SK-N-SH (cell line): ENCODE measurements around the gene VPS52. TPM values are rescaled to one million over a fixed set of nuclear protein-coding genes. Genes with fewer than 3 reads are reported as not detected.
A peak's percentile ranks its signal among the peaks of the same experiment; 100 is the strongest.

Experiments used
- CTCF ChIA-PET: fragments of 300-600, 350-600 bp; formaldehyde crosslinking; extraction: SDS; loops from one replicate; lab custom pipeline; 2021; lab: Yijun Ruan, JAX
- POLR2A ChIA-PET: fragments of 350-600 bp; sonication (Branson Sonifier 250); formaldehyde crosslinking; extraction: SDS; loops from one replicate; lab custom pipeline; 2020; ENCODE audit warnings: antibody characterized with exemption, inconsistent platforms; lab: Yijun Ruan, JAX
- DNase-seq: peaks from one replicate; pipeline ENCODE4 v3.0.0; 2012
- H2AFZ ChIP-seq: fragments of 200-600 bp; sonication (generic); 2 replicates; pipeline ENCODE4 v1.8.1; 2016; ENCODE audit warnings: antibody characterized with exemption, mild to moderate bottlenecking, low read depth
- H3F3A ChIP-seq: fragments of 200-600 bp; sonication (generic); replicated peaks from 2 replicates; pipeline ENCODE3; 2016; ENCODE audit warnings: antibody characterized with exemption, mild to moderate bottlenecking; ENCODE audit not compliant: insufficient read depth
- H3K27ac ChIP-seq, 2 experiments: fragments of 200-500 bp in 1 of 2; fragments of 200-600 bp in 1 of 2; sonication (Bioruptor generic) in 1 of 2; sonication (generic), shearing (Covaris generic) in 1 of 2; 2 replicates each; pipeline versions ENCODE4 v1.5.1 to v1.6.1; 2014 to 2016; ENCODE audit warnings: low read depth in 2 of 2, inconsistent platforms in 1 of 2, low read length in 1 of 2, mild to moderate bottlenecking in 1 of 2, mixed read lengths in 1 of 2
- H3K27me3 ChIP-seq: fragments of 200-600 bp; sonication (generic), shearing (Covaris generic); 2 replicates; pipeline ENCODE4 v1.6.1; 2016; ENCODE audit warnings: mixed run types; ENCODE audit not compliant: insufficient read depth
- H3K36me3 ChIP-seq, 2 experiments: fragments of 200-500 bp in 1 of 2; fragments of 200-600 bp in 1 of 2; sonication (Bioruptor generic) in 1 of 2; sonication (generic) in 1 of 2; replicated peaks in 1 of 2; 2 replicates each; pipeline versions ENCODE3 to v1.5.1; 2014 to 2016; ENCODE audit warnings: low read length in 1 of 2, mild to moderate bottlenecking in 1 of 2; ENCODE audit not compliant: insufficient read depth in 2 of 2, control insufficient read depth in 1 of 2
- H3K4me1 ChIP-seq, 2 experiments: fragments of 200-500 bp in 1 of 2; fragments of 200-600 bp in 1 of 2; sonication (Bioruptor generic) in 1 of 2; sonication (generic), shearing (Covaris generic) in 1 of 2; 2 replicates each; pipeline versions ENCODE4 v1.5.1 to v1.6.1; 2014 to 2016; ENCODE audit warnings: low read depth in 1 of 2, low read length in 1 of 2, mixed run types in 1 of 2; ENCODE audit not compliant: insufficient read depth in 2 of 2, control insufficient read depth in 1 of 2
- H3K4me2 ChIP-seq: fragments of 200-600 bp; sonication (generic), shearing (Covaris generic); 2 replicates; pipeline ENCODE4 v1.6.1; 2017; ENCODE audit warnings: mixed run types
- H3K4me3 ChIP-seq, 2 experiments: fragments of 200-500 bp in 1 of 2; fragments of 200-600 bp in 1 of 2; sonication (Bioruptor generic) in 1 of 2; sonication (generic), shearing (Covaris generic) in 1 of 2; 2 replicates each; pipeline versions ENCODE4 v1.5.1 to v1.8.1; 2014 to 2016; ENCODE audit warnings: low read depth in 2 of 2, inconsistent platforms in 1 of 2, low read length in 1 of 2, mild to moderate bottlenecking in 1 of 2, mixed read lengths in 1 of 2, moderate library complexity in 1 of 2
- H3K79me2 ChIP-seq: fragments of 200-600 bp; sonication (generic); 2 replicates; pipeline ENCODE4 v1.8.1; 2017; ENCODE audit warnings: mild to moderate bottlenecking; ENCODE audit not compliant: insufficient read depth
- H3K9ac ChIP-seq: fragments of 200-600 bp; sonication (generic); 2 replicates; pipeline ENCODE4 v1.6.1; 2017; ENCODE audit warnings: mixed run types
- H3K9me2 ChIP-seq: fragments of 200-600 bp; sonication (generic); 2 replicates; pipeline ENCODE4 v1.6.1; 2017; ENCODE audit warnings: mixed run types
- H3K9me3 ChIP-seq: fragments of 200-600 bp; sonication (generic); 2 replicates; pipeline ENCODE4 v1.6.1; 2017; ENCODE audit warnings: mixed run types, mild to moderate bottlenecking, moderate library complexity
- H4K20me1 ChIP-seq: fragments of 200-600 bp; sonication (generic); 2 replicates; pipeline ENCODE4 v1.6.1; 2017; ENCODE audit warnings: mild to moderate bottlenecking, mixed run types; ENCODE audit not compliant: insufficient read depth
- CHD2 ChIP-seq: fragments of 150-350 bp; IDR thresholded peaks from 2 replicates; pipeline ENCODE4 v1.6.1; 2018; ENCODE audit warnings: low read length; ENCODE audit not compliant: partially characterized antibody
- ELF1 ChIP-seq: IDR thresholded peaks from 2 replicates; pipeline ENCODE4 v1.4.0; 2012
- EZH2phosphoT487 ChIP-seq: fragments of 200-600 bp; sonication (generic); IDR thresholded peaks from 2 replicates; pipeline ENCODE4 v1.6.1; 2017; ENCODE audit warnings: low read depth, mixed run types, mild to moderate bottlenecking, antibody characterized with exemption, moderate library complexity, borderline replicate concordance
- IRF3 ChIP-seq: fragments of 150-350 bp; IDR thresholded peaks from 2 replicates; pipeline ENCODE4 v1.6.1; 2016; ENCODE audit warnings: mild to moderate bottlenecking, low read depth, low read length
- MAX ChIP-seq: IDR thresholded peaks from 2 replicates; pipeline ENCODE4 v1.4.0; 2012; ENCODE audit warnings: low read depth
- MEF2A ChIP-seq: IDR thresholded peaks from 2 replicates; pipeline ENCODE4 v1.4.0; 2012; ENCODE audit warnings: low read depth, borderline replicate concordance
- NRF1 ChIP-seq: IDR thresholded peaks from 2 replicates; pipeline ENCODE4 v1.6.1; 2012; ENCODE audit warnings: low read depth, mild to moderate bottlenecking, low read length
- RAD21 ChIP-seq: IDR thresholded peaks from 2 replicates; pipeline ENCODE4 v1.6.1; 2012; ENCODE audit warnings: mild to moderate bottlenecking, low read length
- RCOR1 ChIP-seq: fragments of 150-350 bp; IDR thresholded peaks from 2 replicates; pipeline ENCODE4 v1.6.1; 2017; ENCODE audit warnings: antibody characterized with exemption, low read length
- SMC3 ChIP-seq: IDR thresholded peaks from 2 replicates; pipeline ENCODE4 v1.6.1; 2012; ENCODE audit warnings: low read depth, low read length, improper control_type of control experiment
- USF1 ChIP-seq: IDR thresholded peaks from 2 replicates; pipeline ENCODE4 v1.4.0; 2012; ENCODE audit warnings: low read depth, borderline replicate concordance
- ZBTB33 ChIP-seq: IDR thresholded peaks from 2 replicates; pipeline ENCODE4 v1.4.0; 2012; ENCODE audit warnings: low read depth, borderline replicate concordance
- WGBS: methylation state at CpG from one replicate; pipeline ENCODE4 v1.1.6; 2017; ENCODE audit warnings: low lambda C conversion rate; 5-methylcytosine and 5-hydroxymethylcytosine counted together
- polyA plus RNA-seq, 3 experiments: library from polyadenylated mRNA; depleted of rRNA; stranded (reverse); fragments of >200 nt; gene quantifications; 2 replicates each; pipeline ENCODE4 v1.2.3, GENCODE V29; 2012

VPS52 gene
- polyA plus RNA-seq, 1 of the 3 experiments (the other 2 are of a cell fraction), result 74.0 TPM

- CTCF ChIA-PET, result interaction anchor here (0.9 to 3.9 kb wide), 6 partner anchors 15 to 129 kb away, joined by 3 to 19 read pairs (median 4); partner anchors contain the start of gene B3GALT4
Observed at GRCh38 chr6:33296797-33297405, 25.2 kb upstream of the VPS52 start.

GRCh38 chr6:33295621-33296369, 24.1 kb upstream of the VPS52 start:
- no peaks in the 10 kb centered on the region for H3K27me3 ChIP-seq
- peaks cover 18% of the 10 kb centered on the region for H3F3A ChIP-seq
- ChIA-PET CTCF (interaction anchor here (3.9 kb wide), 1 partner anchor 19 kb away, joined by 19 read pairs; the partner anchor contains the start of gene B3GALT4), POLR2A (no interaction called here)
- no peak overlapping the region for H2AFZ ChIP-seq
- H3K36me3 ChIP-seq, result peaks cover 17 to 48% of the 10 kb centered on the region in 2 experiments
- H3K27ac ChIP-seq, result no peak overlapping the region
- H3K4me2 ChIP-seq, result no peak overlapping the region
- H3K9me2 ChIP-seq, result no peaks in the 10 kb centered on the region
- H3K4me3 ChIP-seq, result no peak overlapping the region
- no peak overlapping the region for H3K9ac ChIP-seq
- WGBS, result 87% methylated on average over 6 of the region's 15 CpGs
- no peak for DNase-seq
- no peaks in the 10 kb centered on the region for H3K9me3 ChIP-seq
- peaks cover 11% of the 10 kb centered on the region; the same call in 1 of the 2 replicates for H4K20me1 ChIP-seq
- peaks cover 2 to 15% of the 10 kb centered on the region in 2 experiments; a peak in 2 of 4 replicates for H3K4me1 ChIP-seq
- no peak for TF ChIP-seq SMC3
- no peak for TF ChIP-seq CHD2
- no peak for TF ChIP-seq EZH2phosphoT487
- no peak for TF ChIP-seq RCOR1
- TF ChIP-seq RAD21, result no peak
- TF ChIP-seq IRF3, result no peak
- TF ChIP-seq MEF2A, result no peak
- TF ChIP-seq ZBTB33, result no peak
- TF ChIP-seq USF1, result no peak
- no peak for TF ChIP-seq NRF1
- TF ChIP-seq MAX, result no peak
- H3K79me2 ChIP-seq, result peaks cover 27% of the 10 kb centered on the region

More at GRCh38 chr6:33296797-33297405, 25.2 kb upstream of the VPS52 start:
- H3K4me2 ChIP-seq, result peak overlapping the region; percentile 94
- H3K4me1 ChIP-seq, result peaks cover 4 to 13% of the 10 kb centered on the region in 2 experiments; a peak in 1 of 4 replicates
- peak overlapping the region; percentile 94 for H3K9ac ChIP-seq
- H3K4me3 ChIP-seq, result peak overlapping the region; percentile 84 to 89; a peak in 3 of 4 replicates
- no peak overlapping the region for H2AFZ ChIP-seq
- no peaks in the 10 kb centered on the region for H3K9me3 ChIP-seq
- peaks cover 25% of the 10 kb centered on the region for H3F3A ChIP-seq
- H3K9me2 ChIP-seq, result no peaks in the 10 kb centered on the region
- WGBS, result 91% methylated on average over 10 of the region's 12 CpGs
- H3K79me2 ChIP-seq, result peaks cover 31% of the 10 kb centered on the region
- H4K20me1 ChIP-seq, result peaks cover 11% of the 10 kb centered on the region; the same call in 1 of the 2 replicates
- peak overlapping the region; percentile 12 to 99; a peak in 2 of 4 replicates for H3K27ac ChIP-seq
- H3K27me3 ChIP-seq, result no peaks in the 10 kb centered on the region
- DNase-seq, result no peak
- H3K36me3 ChIP-seq, result peaks cover 16 to 37% of the 10 kb centered on the region in 2 experiments
- TF ChIP-seq NRF1 (no peak), RCOR1 (no peak), ELF1 (no peak)
- POLR2A ChIA-PET, result interaction anchor here (1.6 to 3.3 kb wide), 2 partner anchors 20 to 25 kb away, joined by 4 to 26 read pairs; partner anchors contain the start of genes B3GALT4, RPS18 and VPS52
